Measurements from ENCODE around the gene GREB1L.

- TF ChIP-seq EZH2 (optimal IDR thresholded peaks at IDR 0.05; ENCODE audit: low read depth, low read length) (no peak), CTCF (IDR thresholded peaks at IDR 0.05; ENCODE audit: low read length) (no peak)
These were observed 306.6 kb downstream of the GREB1L start for GRCh38 chr18:21548647-21549046.
